ENCODE data around the gene LIN7C.

GRCh38 chr11:27472398-27473016 is 34.1 kb downstream of the LIN7C start, which contains the start of gene LGR4:
- TF ChIP-seq CTCF (conservative IDR thresholded peaks at IDR 0.05; ENCODE audit: low read length) (no peak), EZH2phosphoT487 (IDR thresholded peaks at IDR 0.05; ENCODE audit: borderline replicate concordance) (no peak)

All from Loucy (cell line).